Activated CD8-positive, alpha-beta memory T cell treated with anti-CD3 and anti-CD28 coated beads, Interleukin-2, amount 50 U/mL, for 48 hours (primary cell): ENCODE data around the gene MED31.
"Not testable (repeated sequence)": the region's sequence is repeated elsewhere in the genome, so short reads cannot be mapped to it uniquely, and the experiment has no call there.

Source experiments
- DNase-seq: peaks from one replicate; pipeline ENCODE4 v3.0.0-alpha.2; 2020

The MED31 gene

GRCh38 chr17:6611231-6611630 lies 40.2 kb downstream of the MED31 start:
- DNase-seq: no peak

GRCh38 chr17:6610011-6610410 lies 41.4 kb downstream of the MED31 start:
- no peak for DNase-seq

DNA sequence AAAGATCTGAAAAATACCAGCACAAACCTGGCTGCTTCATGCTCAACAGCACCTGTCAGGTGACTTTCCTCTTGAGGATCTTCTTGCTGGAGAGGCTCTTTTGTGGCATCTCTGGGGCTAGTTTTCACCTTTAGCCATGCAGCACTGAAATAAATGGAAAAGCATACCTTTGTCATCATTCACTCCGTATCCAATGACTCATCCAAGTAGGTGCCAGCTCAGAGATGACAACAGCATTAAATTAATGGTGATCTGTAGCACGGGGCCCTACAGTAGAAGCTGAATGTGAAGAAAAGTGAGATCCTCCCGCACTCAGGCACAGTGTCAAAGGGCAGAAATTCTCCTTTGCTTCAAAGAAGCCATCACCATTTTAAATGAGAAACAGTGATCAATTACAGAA lies 43.1 kb downstream of the MED31 start:
- no peak for DNase-seq

DNA sequence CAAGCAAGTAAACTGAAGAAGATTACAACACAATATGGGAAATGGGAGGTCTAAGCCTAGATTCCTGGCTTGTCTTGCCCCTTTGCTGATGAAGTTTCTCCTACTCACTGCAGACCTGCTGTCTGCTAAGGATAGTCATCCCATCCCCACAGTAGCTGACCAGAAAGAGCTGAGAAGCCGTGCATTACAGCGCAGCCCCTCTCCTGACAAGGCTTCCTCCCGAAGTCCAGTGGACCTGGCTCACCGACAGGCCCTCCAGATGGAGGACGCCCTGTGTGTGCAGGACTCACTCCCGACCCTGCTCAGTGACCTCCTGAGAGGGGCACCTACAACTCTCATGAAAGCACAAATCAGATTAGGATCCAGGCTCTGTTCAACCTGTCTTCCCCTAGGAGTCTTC lies 46.3 kb downstream of the MED31 start:
- DNase-seq: no peak

DNA sequence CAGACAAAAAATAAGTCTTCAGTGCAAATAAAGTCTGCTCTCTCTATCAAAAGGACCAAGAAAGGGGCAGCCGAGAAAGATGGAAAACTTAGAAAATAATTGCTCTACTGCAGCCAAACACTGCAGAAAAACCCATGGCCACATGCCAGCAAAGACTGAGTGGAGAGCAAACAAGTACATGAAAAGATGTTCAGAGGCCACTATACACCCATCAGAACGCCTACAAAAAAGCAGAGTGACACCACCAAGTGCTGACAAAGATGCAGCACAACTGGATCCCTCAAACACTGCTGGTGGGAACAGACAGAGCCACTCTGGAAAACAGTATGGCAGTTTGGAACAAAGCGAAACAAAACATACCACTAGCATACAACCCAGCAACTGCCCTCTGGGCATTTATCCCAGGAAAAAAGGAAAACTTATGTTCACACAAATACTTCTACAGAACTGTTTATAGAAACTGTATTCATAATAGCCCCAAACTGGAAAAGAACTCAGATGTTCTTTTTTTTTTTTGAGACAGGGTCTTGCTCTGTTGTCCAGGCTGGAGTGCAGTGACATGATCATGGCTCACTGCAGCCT lies 47.6 kb downstream of the MED31 start:
- no peak for DNase-seq

- DNase-seq: no peak
These were observed 49.3 kb downstream of the MED31 start for GRCh38 chr17:6602141-6602540.

DNA sequence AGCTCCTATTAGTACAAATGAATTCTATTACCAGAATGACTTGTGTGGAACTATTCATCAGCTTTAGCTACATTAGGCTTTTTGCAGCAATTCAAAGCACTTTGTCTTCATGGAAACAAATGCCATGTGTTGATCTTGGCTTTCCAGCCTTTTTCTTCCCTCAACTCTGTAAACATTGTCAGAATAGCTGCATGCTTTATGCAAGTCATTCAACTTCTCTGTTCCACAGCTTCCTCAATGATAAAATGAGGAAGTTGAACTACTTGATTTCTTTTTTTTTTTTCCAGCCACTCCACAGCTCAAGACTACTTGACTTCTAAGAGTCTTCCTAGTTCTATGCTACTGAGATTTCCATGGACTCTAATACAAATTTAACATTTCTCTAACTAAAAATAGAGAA lies 52.0 kb downstream of the MED31 start:
- DNase-seq: no peak

GRCh38 chr17:6597727-6598126 lies 53.7 kb downstream of the MED31 start:
- no peak for DNase-seq

GRCh38 chr17:6596941-6597340 lies 54.5 kb downstream of the MED31 start:
- no peak for DNase-seq

DNA sequence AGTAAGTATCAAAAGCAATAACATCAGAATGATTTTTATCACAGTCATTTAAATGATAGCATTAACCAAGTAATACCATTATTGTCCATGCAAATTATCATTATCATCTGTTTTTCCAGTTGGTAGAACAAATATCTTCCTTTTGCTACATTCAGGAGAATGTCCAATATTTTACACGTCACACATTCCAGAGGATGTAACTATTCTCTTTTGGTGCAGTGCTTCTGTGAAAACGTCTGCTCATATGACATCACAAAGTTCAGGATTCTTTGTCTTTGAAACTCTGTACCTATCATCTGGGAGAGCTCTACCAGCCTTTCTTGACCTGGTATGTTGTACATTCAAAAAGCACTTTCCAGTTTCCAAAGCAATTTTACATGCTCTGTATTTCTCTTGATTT lies 54.9 kb downstream of the MED31 start:
- DNase-seq: no peak

DNA sequence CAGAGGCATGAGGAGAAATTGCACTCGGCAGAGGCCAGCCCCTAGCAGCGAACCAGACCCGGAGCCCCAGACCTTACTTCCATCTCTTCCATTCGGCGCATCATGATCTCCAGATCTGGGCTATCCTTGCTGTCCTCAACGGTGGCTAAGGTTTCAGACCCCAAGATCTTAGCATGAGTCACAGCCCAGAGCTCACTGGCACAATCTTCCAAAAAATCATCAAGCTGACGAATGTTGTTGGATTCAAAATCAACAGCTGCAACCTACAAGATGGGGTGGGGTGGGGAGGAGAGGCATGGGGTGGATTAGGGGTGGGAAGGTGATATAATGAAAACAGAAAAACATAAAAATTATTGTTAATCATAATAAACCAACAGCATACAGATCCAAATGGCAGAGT lies 55.3 kb downstream of the MED31 start:
- no peak for DNase-seq

- DNase-seq: not testable (repeated sequence)
These were observed 58.0 kb downstream of the MED31 start for GRCh38 chr17:6593371-6593770.
